Vagina (tissue), 2 donors: ENCODE measurements around the gene TALDO1.

Experiments
- POLR2A ChIP-seq, 2 donors: fragments of 450-650 bp; IDR thresholded peaks; one replicate each; pipeline ENCODE4 v1.6.1; 2017; ENCODE audit warnings: antibody characterized with exemption in 2 of 2, mild to moderate bottlenecking in 2 of 2, moderate library complexity in 2 of 2
- POLR2AphosphoS5 ChIP-seq, 2 donors: sonication (generic); formaldehyde crosslinking; IDR thresholded peaks; one replicate each; pipeline ENCODE4 v1.9.0; 2017; ENCODE audit warnings: antibody characterized with exemption in 2 of 2, mild to moderate bottlenecking in 2 of 2, low read depth in 1 of 2; ENCODE audit not compliant: insufficient read depth in 1 of 2
- TF ChIP-seq, protein P1 (sequence below), 3 experiments: fragments of 450-650 bp in 2 of 3; fragments of 200-600 bp in 1 of 3; sonication (generic) in 1 of 3; IDR thresholded peaks; one replicate each; pipeline ENCODE4 v1.5.1; 2017 to 2019; ENCODE audit warnings: antibody characterized with exemption in 3 of 3, mild to moderate bottlenecking in 2 of 3, moderate library complexity in 2 of 3

DNA sequence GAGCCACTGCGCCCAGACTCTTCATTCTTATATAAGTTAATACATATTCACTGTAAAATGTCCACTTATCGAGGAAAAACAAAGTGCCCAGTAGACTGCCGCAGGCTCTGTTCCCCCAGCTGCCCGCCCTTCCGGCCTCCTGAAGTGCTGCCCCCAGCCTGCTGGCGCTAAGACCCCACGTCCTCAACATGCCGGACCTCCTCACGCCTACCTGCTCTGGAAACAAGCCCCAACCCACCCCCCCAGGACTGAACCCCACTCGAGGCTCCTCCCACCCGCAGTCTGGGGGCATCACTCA is 28.9 kb downstream of the TALDO1 start:
- TF ChIP-seq, protein P1, sequence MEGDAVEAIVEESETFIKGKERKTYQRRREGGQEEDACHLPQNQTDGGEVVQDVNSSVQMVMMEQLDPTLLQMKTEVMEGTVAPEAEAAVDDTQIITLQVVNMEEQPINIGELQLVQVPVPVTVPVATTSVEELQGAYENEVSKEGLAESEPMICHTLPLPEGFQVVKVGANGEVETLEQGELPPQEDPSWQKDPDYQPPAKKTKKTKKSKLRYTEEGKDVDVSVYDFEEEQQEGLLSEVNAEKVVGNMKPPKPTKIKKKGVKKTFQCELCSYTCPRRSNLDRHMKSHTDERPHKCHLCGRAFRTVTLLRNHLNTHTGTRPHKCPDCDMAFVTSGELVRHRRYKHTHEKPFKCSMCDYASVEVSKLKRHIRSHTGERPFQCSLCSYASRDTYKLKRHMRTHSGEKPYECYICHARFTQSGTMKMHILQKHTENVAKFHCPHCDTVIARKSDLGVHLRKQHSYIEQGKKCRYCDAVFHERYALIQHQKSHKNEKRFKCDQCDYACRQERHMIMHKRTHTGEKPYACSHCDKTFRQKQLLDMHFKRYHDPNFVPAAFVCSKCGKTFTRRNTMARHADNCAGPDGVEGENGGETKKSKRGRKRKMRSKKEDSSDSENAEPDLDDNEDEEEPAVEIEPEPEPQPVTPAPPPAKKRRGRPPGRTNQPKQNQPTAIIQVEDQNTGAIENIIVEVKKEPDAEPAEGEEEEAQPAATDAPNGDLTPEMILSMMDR (IDR thresholded peaks at IDR 0.05) = no peak
- TF ChIP-seq POLR2A (IDR thresholded peaks at IDR 0.05) = no peak
- no peak for TF ChIP-seq POLR2AphosphoS5 (IDR thresholded peaks at IDR 0.05; ENCODE audit: insufficient read depth in 1 of 2, low read depth in 1 of 2)
